SW480 (cell line): ENCODE results near the gene ARHGAP1.
"Not testable (repeated sequence)": the region's sequence is repeated elsewhere in the genome, so short reads cannot be mapped to it uniquely, and the experiment has no call there.

Experiments
- DNase-seq: peaks from one replicate; pipeline ENCODE4 v3.0.0-alpha.2; 2016; ENCODE audit warnings: low spot score

ARHGAP1 gene

DNA sequence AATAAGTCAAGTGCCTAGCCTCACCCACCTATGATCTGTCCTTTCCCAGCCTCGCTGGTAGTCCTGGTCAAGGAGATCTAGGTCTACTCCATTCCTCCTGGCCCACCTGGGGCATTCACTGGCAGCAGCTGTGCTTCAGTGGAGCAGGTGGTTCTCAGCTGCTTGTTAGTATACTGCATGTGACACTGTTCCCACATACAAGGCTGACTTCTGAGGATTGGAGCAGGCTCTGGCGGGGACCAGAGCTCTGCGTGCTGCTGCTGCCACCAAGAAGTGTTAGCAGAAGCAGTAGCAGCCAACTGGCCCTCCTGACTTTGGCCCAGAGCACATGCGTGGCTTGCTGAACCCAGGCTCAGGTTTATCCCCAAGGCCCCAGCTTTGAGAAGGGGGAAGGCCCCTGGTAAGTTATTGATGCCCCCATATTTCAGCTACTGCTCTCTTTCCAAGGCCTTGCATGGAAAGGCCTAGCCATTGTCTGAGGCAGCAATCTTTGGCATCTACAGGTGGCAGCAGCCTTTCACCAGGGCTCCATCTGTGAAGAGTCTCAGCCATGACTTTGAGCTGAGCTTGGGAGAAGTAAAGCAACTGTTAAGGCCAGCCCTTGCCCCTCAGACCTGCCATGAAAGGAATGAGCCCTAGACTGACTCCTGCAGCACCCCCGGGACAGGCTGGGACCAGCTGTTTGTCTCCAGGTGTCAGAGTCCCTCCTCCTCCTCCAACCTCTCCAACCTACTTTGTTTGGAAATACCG, 26.5 kb downstream of the ARHGAP1 start:
- no peak for DNase-seq

DNA sequence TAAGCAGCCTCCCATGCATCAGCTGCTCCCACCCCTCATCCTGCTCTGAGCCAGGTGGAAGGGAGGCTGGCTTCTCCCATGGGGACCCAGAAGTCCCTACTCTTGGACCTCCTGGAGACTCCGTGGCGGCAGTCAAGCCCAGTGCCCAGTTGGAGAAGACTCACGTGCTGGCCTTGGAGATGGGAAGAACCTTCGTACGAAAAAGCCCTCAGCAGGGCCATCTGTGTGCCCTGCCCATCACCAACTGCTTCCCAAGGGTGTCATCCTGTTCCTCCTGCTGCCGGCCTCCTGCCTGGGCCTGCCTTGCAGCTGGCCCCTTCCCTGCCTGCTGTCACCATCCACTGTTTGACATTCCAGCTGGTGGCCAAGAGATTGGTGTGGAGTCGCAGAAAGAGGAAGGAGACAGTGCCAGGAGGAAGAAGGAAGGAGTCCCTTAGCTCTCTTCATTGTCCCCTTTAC, 28.0 kb downstream of the ARHGAP1 start:
- no peak for DNase-seq

DNA sequence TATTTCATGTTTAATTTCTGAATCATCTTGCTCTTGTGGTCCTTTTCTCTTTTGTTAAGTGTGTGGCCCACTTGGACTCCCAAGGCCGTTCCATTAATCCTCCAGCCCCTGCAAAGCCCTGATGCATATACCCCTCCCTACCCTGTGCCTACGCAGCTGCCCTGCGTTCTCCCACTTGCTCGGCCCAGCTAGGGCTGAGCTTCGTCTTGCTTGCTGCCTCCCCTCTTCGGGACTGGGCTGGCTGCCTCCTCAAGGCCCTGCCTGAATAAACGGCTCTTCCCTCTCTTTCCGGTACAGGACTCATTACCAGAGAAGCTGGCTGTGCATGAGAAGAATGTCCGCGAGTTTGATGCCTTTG, 28.5 kb downstream of the ARHGAP1 start:
- DNase-seq = no peak

DNA sequence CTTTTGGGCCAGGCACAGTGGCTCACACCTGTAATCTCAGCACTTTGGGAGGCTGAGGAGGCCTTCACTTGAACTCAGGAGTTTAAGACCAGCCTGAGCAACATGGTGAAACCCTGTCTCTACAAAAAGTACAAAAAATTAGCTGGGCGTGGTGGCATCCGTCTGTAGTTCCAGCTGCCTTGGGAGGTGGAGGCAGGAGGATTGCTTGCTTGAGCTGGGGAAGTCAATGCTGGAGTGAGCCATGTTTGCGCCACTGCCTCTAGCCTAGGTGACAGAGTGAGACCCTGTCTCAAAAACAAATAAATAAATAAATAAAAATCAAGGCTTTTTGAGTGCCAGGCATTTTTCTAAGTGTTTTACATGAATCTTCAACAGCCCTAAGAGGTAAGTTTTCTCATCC, 29.9 kb downstream of the ARHGAP1 start:
- not testable (repeated sequence) for DNase-seq

DNA sequence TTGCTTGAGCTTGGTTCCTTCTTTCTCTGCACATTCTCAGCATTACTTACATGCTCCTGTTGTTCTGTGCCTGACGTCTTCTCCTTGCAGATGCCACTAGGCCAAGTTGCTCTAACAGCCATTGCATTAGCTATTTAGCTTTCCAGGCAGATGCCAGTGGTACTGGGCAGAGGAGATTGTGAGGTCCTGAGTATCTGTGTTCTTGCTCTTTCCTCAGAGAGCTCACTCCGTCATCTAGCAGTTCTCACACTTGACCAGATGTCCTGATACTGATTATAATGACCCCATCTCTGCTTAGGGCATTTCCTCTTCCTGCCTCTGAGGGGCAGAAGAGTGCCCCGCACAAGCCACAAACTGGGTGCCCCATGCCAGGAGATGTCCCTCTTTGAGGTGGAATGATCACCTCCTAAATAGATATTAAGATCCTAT, 30.7 kb downstream of the ARHGAP1 start:
- no peak for DNase-seq

DNA sequence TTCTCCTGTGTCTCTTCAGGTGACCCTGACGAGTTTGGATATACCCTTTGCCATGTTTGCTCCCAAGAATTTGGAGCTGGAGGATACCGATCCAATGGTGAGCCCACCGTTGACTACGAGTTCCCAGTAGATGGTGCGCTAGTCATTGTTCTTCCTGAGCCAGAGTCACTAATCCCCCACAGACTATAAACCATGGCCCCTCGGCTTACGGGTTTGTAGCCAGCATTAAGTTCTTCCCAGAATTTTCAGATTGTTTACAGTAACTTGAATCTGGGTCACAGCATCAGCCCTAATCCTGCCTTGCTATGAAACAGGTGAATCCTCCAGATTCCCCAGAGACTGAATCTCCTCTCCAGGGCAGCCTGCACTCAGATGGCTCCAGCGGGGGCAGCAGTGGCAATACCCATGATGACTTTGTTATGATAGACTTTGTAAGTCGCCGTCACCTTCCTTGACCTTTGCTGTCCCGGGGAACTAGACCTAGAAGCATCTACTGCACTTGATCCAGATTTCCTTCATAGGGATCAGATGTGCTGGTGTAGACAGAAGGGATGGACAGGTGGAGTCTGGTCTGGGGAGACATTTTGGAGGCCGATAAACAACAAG, 31.8 kb downstream of the ARHGAP1 start:
- no peak for DNase-seq

DNA sequence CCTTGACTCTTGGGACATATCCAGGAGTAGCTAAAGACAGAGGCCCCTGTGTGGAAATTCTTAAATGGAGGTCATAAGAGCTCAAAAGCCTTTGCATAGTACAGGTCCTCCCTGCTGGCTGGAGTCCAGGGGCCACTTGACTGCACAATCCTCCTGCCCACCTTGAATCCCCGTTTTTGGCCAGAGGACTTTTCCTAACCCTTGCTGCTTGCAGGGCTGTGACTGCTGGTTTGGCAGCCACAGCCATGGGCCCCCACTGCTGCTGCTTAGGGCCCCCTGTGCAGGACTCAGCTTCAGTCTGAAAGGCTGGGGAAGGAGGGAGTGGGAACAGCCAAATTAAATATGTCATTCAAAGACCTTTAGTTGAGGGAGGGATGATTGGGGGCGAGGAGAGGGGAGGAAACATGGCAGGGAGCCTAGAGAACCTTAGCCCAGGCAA, 33.4 kb downstream of the ARHGAP1 start:
- DNase-seq = no peak

DNA sequence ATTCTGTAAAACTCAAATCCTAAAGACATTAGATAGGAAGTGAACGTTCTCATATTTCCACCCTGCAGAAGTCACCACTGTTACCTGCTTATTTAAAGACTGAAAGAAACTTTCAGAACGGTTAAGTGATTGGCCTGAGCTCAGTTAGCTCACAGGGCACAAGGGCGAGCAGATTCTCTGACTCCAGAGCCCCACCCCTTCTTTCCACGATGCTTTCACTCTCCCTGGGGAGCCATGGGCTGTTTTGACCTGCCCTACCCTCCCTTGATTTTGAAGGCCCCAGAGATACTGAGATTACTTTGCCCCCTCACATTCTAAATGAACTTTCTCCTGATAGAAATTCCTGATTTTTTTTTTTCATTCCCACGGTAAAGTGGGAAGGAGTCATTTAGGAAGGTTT, 33.9 kb downstream of the ARHGAP1 start:
- no peak for DNase-seq

DNA sequence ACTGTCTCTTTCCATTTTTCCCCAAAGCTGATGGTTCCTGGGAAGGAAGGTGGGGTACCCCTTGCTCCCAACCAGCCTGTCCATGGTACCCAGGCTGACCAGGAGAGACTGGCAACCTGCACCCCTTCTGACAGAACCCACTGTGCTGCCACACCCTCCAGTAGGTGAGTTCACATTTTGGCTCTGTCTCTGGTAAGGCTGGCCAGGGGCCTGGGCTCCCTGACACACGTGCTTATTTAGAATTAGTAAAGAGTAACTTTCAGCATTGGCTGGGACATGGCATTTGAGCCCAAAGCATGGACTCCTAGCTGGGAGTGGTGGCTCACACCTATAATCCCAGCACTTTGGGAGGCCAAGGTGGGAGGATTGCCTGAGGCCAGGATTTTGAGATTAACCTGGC, 35.1 kb downstream of the ARHGAP1 start:
- DNase-seq = no peak

DNA sequence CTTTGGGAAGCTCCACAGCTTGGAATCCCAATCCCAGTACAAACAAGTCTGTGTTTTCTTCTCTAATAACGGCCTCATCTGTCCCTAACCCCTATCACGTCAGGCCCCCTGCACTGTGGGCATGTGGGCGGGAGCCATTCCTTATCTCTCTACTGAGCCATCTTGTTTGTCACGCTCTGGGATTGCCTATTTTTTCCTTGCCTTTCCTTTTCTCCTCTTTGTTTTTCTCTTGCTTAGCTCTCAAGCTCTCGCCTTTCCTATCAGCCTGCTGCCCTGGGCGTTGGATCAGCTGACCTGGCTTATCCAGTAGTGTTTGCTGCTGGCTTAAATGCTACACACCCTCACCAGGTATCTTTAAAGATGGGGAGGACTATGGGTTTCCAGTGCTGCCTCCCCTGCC, 35.8 kb downstream of the ARHGAP1 start:
- DNase-seq = no peak

DNA sequence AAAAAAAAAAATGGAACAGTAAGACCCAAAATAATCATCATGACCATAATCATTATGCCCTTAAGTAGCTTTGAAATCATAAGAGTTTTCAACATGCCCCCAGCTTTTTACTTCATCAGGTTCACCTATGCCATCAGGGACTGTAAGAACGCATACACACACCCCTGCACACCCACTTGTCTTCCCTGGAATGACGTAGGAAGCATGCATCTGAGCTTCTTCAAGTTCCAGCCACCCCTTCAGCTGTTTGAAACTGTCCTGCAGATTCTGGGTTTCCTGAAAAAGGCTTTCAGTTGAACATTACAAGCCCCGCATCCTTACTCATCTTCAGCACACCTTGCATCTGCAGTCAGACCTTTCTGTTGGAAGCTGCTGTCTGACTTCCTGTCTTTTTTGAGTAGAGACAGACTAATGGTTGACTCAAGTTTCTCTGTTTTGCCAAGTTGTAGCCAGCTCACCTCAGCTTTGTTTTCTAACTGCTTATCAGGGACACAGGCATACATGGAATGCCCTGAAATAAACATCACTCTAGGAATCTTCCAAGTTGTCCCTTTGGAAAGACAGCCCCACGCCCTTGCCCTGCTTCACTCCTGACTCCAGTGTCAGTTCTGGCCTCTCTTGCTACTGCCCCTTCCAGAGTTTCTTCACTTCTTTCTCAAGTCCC, 37.0 kb downstream of the ARHGAP1 start:
- DNase-seq = no peak

DNA sequence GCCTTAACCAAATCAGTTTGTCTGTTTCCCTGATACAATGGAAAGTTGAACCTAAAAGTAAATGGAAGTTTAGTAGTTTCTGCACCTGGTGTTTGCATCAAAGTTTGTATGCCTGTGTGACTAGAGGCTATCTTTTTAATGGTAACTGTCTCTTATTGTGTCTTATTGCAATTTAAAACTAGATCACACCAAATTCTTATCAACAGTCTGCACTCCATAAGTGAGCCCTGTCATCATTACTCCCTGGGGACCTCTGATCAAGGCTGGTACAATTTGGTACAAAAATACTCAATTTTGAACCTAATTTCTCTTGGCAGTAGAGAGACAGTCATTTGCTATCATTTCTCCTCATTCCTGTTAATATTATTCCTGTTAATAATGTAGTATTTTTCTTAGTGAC, 38.1 kb downstream of the ARHGAP1 start:
- no peak for DNase-seq

DNA sequence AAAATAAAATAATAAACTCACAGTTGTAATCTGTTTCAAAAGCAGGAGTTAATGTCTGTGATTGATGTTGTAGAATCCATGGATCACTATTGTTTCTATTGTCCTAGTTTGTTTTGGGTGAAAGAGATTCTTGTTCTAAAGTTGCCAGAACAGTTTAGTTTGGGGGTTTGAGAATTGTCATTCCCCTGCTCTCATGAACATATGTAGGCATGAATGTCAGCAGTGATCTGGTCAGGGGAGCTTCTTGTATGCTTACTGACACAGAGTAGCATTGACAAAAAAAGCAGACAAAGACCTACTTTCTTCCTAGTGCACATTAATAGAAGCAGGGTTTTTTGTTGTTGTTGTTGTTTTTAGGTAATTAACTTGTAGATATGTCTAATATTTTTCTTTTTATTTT, 38.6 kb downstream of the ARHGAP1 start:
- no peak for DNase-seq

DNA sequence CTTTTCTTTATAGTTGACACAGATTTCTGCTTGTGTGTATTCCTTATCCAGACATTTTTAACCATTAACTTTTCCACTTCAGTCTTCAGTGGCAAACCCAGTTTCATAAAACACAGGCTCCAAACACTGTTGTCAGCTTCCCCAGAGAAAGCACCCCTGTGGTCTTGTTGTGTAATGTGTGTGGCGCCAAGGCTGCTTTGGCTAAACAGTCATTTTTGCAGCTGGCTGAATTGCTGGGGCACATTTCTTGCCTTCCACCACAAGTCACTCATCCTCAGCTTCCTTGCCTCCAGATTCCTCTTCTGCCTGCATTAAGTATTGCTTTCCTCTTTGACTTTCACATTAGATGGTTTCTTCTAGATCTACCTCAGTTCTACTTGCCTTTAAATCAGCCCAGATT, 40.5 kb downstream of the ARHGAP1 start:
- DNase-seq = no peak

DNA sequence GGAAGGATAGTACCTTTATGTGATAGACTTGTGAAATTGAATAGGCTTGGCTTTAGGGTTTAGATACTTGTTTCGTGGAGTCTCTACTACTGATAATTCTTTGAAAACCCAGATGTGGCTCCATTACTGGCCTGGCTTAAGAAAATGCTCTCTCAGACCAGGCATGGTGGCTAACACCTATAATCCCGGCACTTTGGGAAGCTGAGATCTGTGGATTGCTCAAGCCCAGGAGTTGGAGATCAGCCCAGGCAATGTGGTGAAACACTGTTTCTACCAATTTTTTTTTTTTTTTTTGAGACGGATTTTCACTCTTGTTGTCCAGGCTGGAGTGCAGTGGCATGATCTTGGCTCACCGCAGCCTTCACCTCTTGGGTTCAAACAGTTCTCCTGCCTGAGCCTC, 42.2 kb downstream of the ARHGAP1 start:
- DNase-seq = no peak

DNA sequence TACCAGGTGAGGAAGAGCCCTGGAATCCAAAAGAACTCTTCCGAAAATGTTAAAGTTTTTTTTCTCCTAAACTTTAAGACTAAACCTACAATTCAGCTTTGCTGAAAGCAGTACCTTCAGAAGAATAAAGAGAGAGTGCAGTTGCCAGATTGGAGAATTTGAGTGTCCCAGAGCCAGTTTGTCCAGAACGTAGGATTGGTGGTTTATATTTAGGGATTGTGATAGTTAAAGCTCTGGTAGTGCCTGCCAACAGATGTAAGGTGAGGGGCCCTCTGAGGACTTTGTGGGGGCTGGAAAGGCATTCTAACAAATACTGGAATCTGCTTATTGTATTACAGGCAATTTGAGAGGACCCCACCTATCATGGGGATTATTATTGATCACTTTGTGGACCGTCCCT, 43.2 kb downstream of the ARHGAP1 start:
- DNase-seq = no peak

DNA sequence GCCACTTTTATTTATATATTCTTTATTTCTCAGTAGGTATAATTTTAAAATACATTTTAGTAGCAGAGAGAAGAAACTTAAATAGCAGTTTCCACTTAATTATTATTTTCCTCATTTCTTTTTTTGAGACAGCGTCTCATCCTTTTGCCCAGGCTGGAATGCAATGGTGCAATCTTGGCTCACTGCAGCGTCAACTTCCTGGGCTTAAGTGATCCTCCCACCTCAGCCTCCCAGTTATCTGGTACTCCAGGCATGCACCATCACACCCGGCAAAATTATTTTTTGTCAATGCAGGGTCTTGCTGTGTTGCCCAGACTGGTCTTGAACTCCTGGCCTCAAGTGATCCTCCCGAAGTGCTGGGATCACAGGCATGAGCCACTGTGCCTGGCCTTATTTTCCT, 44.8 kb downstream of the ARHGAP1 start:
- DNase-seq = no peak

DNA sequence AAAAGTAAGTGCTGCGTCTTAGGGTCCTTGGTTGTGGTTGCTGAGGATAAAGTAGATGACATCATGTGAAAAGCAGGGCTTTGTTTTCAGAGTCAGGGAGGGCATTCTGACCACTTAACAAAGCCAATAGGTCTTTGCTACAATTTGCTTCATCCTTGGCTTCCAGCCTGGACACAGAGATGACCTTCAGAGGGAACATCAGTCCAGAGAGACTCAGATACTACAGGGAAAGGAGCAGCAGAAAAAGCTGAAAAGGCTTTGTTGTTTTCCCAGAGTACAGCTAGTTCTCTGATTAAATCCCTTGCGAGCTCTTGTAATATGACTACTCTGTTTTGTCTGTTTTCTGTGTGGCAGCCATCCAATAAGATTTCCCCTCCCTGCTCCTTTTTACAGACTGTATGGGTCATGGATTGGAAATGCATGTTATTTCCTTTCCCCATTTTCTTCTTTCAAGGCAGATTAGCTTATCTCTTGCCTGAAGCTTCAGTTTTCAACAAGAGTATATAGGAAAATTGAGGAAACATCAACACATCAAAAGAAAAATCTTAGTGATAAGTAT, 51.2 kb downstream of the ARHGAP1 start:
- no peak for DNase-seq

DNA sequence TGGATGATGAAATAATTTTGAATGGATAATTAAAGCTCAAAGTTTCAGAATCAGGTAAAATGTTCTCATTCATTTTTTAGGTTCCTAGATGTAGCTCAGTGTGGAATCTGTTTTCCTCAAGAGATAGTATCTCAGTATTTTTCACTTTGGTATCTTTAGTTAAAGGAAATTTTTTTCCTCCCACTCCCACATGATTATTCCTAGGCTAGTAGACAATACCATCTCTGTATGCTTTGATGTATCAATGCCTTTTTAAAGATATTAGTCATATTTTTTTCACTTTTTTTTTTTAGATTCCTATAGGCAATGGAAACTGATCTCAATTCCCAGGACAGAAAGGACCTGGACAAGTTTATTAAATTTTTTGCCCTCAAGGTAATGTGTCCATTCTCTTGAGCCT, 56.4 kb downstream of the ARHGAP1 start:
- no peak for DNase-seq

DNA sequence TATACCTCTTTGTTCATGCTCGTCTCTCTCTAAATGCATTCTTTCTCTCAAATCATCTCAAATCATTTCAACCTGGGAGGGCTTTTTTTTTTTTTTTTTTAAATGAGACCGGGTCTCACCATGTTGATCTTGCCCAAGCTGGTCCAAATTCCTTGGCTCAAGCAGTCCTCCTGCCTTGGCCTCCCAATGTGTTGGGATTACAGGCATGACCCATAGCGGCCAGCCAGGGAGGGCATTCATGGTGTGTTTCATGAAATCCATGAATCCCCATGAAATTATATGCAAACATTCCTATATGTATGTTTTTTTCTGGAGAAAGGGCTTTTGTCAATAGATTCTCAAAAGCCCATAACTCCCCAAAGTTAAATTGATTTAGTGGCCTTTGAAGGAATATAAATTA, 56.9 kb downstream of the ARHGAP1 start:
- DNase-seq = no peak

DNA sequence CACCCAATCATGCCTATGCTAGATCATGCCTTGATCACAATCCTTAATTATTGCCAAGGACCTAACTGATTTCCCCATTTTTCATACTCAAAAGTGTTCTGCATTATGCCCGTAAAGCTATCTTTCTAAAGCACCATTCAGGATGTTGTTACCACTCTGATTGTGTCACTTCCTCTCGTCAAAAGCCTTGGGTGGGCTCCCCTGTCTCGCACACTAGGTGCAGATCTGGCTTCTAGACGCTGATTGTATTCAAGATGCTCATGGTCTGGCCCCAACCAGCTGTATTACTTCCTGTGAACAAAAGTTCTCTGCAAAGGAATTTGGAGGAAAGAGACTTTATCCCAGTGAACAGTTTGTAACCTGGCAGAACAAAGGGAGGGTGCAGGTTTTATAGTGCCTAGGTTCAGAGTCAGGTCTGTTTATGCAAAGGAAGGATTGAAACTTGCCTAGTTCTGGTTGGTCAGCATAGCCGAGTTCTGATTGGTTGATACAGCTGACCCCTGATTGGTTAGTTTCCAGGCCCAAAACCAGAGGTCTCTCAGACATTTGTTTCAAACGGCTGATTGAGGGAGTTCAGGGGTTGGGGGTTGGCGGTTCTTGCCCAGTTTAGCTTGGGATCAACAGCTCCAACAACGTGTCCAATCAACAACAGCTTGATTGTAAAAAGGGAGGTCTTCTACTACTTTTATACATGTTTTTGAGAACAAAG, 57.6 kb downstream of the ARHGAP1 start:
- DNase-seq = no peak

DNA sequence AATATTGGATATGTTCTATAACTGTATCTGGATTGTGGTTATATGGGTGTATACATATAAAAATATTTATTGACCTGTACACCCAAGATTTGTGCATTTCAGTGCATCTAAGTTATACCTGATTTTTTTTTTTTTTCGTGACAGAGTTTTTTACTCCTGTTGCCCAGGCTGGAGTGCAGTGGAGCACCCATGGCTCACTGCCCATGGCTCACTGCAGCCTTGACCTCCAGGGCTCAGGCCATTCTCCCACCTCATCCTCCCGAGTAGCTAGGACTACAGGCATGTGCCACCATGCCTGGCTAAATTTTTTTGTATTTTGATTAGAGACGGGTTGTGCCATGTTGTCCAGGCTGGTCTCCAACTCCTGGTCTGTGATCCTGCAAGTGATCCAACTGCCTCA, 58.8 kb downstream of the ARHGAP1 start:
- DNase-seq = no peak
